22Rv1 (cell line): ENCODE results near the gene SLC25A21.

Source experiments
- H3K27ac ChIP-seq: fragments of 450-650 bp; 2 replicates; pipeline ENCODE4 v1.5.1; 2017
- ZFX ChIP-seq: fragments of 450-650 bp; IDR thresholded peaks from 2 replicates; pipeline ENCODE4 v1.6.1; 2017; ENCODE audit warnings: antibody characterized with exemption, borderline replicate concordance
- TF ChIP-seq, protein P1 (sequence below): fragments of 450-650 bp; IDR thresholded peaks from 2 replicates; pipeline ENCODE4 v1.5.1; 2017; ENCODE audit warnings: mild to moderate bottlenecking

The SLC25A21 gene

DNA sequence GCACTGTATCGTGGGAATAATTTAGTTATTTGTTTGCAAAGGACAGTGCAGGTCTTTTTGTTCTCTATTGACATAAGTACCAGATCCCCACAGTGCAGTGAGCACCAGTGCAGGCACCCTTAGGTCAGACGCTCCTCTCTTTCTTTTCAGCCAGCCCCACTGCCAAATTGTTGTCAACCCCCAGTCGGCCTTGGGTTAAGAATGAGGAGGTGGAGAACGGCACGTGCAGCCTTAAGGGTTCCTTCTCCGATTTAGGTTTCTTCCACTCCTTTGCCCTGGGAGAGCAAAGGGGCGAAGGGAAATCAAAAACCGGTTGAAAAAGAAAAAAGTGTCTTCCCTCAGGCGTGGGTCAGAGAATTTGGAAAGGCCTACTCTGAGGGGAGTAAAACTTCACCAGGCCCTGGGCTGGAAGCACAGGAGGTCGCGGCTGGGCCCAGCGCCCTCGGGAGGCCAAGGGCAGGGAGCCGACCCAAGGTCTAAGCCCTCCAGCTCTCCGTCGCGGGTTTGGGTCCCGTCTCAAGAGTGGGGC is 506.5 kb downstream of the SLC25A21 start:
- no peak overlapping the region for H3K27ac ChIP-seq
- no peak for TF ChIP-seq ZFX
- TF ChIP-seq, protein P1, sequence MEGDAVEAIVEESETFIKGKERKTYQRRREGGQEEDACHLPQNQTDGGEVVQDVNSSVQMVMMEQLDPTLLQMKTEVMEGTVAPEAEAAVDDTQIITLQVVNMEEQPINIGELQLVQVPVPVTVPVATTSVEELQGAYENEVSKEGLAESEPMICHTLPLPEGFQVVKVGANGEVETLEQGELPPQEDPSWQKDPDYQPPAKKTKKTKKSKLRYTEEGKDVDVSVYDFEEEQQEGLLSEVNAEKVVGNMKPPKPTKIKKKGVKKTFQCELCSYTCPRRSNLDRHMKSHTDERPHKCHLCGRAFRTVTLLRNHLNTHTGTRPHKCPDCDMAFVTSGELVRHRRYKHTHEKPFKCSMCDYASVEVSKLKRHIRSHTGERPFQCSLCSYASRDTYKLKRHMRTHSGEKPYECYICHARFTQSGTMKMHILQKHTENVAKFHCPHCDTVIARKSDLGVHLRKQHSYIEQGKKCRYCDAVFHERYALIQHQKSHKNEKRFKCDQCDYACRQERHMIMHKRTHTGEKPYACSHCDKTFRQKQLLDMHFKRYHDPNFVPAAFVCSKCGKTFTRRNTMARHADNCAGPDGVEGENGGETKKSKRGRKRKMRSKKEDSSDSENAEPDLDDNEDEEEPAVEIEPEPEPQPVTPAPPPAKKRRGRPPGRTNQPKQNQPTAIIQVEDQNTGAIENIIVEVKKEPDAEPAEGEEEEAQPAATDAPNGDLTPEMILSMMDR = no peak

DNA sequence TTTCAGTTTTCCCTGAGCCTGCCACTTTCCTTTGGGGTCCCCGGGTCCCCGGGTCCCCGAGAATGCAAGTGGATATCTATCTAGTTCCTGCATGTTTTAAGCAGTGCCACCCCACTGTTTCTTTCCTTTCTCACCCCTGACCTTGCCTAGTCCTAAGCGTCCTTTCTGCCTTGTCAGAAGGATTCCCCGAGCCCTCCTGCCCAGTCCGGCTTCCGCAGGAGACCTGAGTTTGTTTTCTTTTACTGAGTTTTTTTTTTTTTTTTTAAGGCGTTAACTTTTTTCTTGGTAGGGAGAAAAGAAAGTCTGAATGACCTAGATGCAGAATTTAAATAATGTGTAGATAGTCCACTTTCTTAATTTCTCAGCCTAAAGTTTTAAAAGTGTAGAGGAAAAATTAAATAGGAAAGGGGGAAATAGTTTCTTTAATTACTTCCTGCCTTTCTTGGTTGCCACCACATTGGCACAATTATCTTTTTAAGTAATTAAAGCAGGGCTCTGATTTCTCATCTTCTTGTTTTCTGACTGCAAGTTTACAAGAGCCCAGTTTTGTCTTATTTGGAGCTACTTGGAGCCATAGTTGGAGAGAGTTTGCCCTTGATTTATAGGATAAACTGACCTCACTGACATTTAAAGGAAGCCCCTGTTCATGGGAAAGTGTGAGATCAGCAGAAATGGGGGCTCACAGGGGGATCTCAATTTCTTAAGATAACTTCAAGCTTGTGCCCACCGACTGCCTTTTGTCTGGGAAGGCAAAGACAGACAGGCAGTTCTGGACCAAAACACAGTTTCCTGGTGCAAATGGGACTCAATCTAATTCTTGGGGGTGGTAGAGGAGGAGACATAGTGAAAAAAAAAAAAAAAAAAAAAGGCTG is 507.8 kb downstream of the SLC25A21 start:
- H3K27ac ChIP-seq = no peak overlapping the region
- TF ChIP-seq, protein P1 = no peak
- no peak for TF ChIP-seq ZFX

DNA sequence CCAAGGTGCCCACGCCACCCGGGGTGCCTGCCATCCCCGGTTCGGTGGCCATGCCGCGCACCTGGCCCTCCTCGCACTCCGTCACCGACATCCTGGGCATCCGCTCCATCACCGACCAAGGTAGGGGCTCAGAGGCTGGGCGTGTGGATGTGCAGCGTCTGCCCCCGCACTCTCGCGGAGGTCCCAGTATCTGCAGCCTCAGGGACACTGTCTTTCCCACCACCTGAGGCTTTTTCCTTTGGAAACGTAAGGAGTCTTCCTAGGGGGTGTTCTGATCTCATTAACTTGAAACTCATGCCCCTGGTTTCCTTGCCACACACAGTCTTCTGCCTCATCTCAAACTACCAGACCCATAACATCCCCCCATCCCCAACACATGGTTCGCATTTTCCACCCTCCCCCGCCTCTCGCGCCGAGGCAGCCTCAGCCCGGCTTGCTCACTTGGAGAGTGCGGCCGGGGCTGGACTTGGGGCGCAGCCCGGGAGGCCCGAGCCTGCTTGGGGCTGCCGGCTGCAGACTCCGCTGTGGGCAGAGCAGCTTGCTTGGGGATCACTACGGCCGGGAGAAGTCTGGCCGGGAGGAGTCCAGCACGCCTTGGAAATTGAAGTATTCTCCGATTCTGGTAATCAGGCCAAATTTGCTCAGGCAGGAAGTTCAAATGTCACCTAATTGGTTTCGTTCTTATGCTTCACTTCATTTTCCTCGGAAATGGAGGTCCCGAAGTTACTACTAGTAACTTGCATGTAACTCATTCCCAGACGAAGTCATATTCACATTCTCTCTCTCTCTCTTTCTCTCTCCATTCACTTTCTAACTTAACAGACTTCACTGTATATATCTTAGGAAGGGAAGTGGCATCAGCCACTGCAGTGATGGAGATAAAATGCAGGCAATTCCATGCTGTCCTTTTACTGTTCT is 508.7 kb downstream of the SLC25A21 start:
- no peak overlapping the region for H3K27ac ChIP-seq
- TF ChIP-seq, protein P1 = no peak
- TF ChIP-seq ZFX = no peak

DNA sequence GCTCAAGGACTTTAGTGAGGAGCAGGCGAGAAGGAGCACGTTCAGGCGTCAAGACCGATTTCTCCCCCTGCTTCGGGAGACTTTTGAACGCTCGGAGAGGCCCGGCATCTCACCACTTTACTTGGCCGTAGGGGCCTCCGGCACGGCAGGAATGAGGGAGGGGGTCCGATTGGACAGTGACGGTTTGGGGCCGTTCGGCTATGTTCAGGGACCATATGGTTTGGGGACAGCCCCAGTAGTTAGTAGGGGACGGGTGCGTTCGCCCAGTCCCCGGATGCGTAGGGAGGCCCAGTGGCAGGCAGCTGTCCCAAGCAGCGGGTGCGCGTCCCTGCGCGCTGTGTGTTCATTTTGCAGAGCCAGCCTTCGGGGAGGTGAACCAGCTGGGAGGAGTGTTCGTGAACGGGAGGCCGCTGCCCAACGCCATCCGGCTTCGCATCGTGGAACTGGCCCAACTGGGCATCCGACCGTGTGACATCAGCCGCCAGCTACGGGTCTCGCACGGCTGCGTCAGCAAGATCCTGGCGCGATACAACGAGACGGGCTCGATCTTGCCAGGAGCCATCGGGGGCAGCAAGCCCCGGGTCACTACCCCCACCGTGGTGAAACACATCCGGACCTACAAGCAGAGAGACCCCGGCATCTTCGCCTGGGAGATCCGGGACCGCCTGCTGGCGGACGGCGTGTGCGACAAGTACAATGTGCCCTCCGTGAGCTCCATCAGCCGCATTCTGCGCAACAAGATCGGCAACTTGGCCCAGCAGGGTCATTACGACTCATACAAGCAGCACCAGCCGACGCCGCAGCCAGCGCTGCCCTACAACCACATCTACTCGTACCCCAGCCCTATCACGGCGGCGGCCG is 509.6 kb downstream of the SLC25A21 start:
- no peak for TF ChIP-seq ZFX
- peak overlapping the region; percentile 86 for H3K27ac ChIP-seq

DNA sequence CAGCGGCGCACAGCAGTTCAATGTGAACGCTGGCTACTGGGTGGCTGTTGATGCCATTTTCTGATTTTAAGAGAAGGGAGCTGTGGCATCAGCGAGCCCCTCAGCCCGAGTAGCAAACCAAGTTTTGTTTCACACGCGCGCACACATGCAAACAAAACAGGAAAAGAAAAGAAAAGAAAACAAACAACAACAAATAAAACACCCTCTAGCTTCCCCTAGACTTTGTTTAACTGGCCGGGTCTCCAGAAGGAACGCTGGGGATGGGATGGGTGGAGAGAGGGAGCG is 510.2 kb downstream of the SLC25A21 start:
- peak overlapping the region; percentile 86 for H3K27ac ChIP-seq
- TF ChIP-seq, protein P1 = no peak
- no peak for TF ChIP-seq ZFX

DNA sequence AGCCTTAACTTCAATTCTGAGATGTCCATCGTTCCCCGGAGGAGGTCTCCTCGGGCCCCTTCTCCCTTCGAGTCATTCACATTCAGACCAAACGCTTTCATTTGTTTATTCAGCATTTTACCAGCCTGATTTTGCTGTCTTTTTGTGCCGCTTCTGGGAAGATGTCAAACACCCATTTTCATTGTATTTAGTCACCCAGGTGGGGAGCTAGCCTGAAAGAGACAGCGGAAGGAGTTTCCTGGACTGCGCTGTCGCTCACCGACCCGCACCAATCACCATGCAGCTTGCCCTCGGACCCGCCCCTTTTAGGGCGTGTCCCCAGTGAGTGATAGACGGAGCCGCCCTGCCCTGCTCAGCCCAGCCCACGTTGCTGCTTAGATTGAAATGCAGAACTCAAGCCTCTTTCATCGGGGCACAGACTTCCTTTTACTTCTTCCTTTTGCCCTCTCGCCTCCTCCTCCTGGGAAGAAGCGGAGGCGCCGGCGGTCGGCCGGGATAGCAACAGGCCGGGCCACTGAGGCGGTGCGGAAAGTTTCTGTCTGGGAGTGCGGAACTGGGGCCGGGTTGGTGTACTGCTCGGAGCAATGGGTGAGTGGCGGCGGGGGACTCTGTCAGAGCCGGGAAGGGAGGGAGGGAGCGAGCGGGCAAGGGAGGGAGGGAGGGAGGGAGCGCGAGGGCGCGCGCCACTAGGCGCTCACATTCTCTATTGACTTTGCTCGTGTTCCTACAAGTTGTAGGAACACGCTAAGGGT is 510.7 kb downstream of the SLC25A21 start, which contains the start of gene PAX9:
Gene PAX9 (plus strand): TSS at position 355 of the 752 bp plus-strand sequence. CDS start 230 bp downstream, at position 585.
- peak within 1 kb of the TSS; percentile 86 for H3K27ac ChIP-seq
- TF ChIP-seq, protein P1 = peak; percentile 13; the same call in 1 of the 2 replicates
- no peak for TF ChIP-seq ZFX
